GM13977 (cell line): ENCODE measurements around the gene DAPP1.
A peak's percentile ranks its signal among the peaks of the same experiment; 100 is the strongest.

ENCODE experiments used
- DNase-seq: peaks from one replicate; pipeline ENCODE4 v3.0.0; 2012; ENCODE audit warnings: low spot score
- in situ Hi-C: fragments of 300-500 bp; cut with MboI; formaldehyde crosslinking; loops from one replicate; pipeline ENCODE4 v1.12.0; 2022; ENCODE audit warnings: low sequenced_read_pairs, low pct_unique_long_range_greater_than_20kb, mixed read lengths, inconsistent platforms; ENCODE audit not compliant: unreplicated experiment
- TF ChIP-seq, protein P1 (sequence below): IDR thresholded peaks from 2 replicates; pipeline ENCODE4 v1.5.1; 2012; ENCODE audit warnings: mild to moderate bottlenecking, control low read depth; ENCODE audit not compliant: insufficient read depth; ENCODE audit errors: extremely low read depth, missing control alignments

DAPP1 gene

DNA sequence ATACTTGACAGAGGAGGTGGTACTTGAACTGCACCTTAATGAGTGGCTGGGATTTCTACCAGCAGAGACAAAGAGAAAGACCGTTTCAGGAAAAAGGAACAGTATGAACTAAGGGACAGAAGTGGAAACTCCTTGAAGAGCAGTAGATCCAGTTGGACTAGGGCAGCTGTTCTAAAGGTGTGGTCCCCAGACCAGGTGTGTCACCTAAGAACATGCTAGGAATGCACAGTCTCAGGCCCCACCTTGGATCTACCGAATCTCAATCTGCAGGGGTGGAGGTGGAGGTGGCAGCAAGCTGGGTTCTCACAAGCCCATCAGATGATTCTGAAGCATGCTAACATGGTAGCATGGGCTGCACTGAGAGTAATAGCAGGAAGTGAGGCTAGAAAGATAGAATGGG, 22.3 kb downstream of the DAPP1 start:
- no peak for DNase-seq
- in situ Hi-C loops = no loop called here
- TF ChIP-seq, protein P1, sequence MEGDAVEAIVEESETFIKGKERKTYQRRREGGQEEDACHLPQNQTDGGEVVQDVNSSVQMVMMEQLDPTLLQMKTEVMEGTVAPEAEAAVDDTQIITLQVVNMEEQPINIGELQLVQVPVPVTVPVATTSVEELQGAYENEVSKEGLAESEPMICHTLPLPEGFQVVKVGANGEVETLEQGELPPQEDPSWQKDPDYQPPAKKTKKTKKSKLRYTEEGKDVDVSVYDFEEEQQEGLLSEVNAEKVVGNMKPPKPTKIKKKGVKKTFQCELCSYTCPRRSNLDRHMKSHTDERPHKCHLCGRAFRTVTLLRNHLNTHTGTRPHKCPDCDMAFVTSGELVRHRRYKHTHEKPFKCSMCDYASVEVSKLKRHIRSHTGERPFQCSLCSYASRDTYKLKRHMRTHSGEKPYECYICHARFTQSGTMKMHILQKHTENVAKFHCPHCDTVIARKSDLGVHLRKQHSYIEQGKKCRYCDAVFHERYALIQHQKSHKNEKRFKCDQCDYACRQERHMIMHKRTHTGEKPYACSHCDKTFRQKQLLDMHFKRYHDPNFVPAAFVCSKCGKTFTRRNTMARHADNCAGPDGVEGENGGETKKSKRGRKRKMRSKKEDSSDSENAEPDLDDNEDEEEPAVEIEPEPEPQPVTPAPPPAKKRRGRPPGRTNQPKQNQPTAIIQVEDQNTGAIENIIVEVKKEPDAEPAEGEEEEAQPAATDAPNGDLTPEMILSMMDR = no peak

DNA sequence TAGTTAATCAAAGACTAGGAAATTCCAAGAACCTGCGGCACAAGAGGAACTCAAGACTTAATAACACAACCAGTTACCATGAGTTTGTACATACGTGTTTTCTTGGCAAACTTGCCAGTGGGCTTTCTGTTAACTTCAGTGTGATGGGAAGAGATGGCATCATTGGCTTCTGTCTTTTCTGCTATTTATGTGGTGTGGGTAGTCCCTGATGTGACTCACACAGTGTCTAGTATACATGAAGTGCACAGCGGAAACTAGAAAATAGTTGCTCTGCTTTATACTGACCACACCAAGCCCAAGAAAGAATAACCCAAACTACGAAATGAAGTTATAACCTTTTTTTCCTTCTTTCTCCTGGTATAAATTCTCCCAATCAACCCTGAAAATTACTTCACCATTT, 24.5 kb downstream of the DAPP1 start:
- in situ Hi-C loops = no loop called here
- no peak for DNase-seq
- TF ChIP-seq, protein P1 = no peak

DNA sequence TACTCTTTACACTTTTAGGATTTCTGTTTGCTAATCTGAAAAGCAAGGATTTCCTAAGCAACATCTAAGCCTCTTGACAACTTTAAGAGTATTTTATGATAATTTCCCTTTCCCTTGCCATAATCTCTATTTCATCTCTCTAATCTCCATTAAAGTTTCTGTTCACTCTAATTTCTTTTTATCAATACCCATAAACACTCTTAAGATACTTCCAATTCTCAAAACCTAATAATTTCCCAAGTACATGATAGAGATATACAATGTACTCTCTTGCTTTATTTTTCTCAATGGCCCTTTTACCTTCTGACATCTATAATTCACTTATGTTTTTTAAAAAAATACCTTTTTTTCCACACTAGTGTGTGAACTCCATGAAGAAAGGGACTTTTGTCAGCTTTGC, 26.8 kb downstream of the DAPP1 start:
- in situ Hi-C loops = no loop called here
- TF ChIP-seq, protein P1 = no peak
- no peak for DNase-seq

DNA sequence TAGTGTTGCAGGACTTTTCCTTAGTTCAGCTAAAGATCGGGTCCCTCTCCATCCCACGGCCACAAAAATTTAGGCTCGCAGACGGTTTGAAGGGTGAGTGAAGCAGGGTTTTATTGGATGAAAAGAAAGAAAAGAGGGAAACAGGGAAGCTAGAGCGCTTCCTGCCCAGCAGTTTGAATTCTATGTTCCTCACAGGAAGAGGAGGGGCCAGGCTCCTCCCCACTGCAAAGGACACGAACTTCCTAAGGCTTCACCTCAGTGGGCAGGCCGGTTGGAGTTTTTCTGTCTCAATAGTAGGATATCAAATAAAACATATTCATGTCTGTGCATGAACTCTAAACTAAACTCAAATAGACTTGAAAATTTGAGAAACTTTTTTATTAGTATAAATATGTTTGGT, 27.4 kb downstream of the DAPP1 start:
- in situ Hi-C loops = no loop called here
- TF ChIP-seq, protein P1 = no peak
- DNase-seq = no peak

DNA sequence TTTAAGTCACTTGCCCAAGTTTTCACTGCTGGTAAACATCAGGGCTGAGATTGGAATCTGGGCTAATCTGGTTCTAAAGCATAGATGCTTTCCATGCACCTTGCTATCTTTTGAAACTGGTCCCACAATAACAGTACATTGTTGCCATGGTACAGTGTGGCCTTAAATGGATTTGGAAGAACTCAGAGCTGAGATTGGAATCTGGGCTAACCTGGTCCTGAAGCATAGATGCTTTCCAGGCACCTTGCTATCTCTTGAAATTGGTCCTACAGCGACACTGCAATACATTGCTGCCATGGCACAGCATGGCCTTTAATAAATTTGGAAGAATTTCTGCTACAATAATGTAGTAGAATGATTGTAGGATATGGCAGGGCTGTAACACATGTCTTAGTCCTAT, 28.6 kb downstream of the DAPP1 start:
- DNase-seq = no peak
- TF ChIP-seq, protein P1 = no peak
- in situ Hi-C loops = no loop called here

DNA sequence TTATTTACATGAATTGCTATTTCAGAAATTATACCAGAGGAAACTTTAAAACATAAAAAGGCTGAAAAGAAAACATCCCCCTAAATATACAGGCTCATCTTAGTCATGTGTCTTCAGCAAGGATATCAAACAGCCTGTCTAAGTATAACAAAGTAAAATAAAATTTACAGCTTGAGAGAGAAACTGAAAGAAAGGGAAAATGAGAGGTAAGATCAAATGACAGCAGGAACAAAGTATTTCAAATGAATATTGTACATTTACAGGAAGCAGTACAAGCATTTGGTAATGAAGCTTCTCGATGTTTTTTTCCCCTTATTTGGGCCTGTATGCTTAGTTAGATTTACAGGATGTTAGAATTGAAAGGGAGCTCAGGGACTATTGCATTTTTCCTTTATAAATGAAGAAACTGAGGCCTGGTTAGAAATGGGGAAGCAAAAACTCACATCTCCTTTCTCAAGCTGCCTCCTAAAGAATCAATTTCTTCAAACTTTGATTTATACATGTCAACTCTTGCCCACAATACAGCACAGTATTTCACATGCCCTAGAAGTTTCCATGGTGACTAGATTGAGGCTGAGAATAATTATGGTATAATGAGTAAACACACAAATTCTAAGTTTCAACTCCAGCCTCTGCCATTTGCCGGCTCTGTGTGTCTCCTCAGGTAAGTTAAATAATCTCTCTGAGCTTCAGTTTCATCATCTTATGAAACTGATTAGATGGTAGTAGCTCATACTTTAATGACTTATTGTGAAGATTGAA, 29.3 kb downstream of the DAPP1 start:
- peak; percentile 27 for DNase-seq
- TF ChIP-seq, protein P1 = no peak
- in situ Hi-C loops = no loop called here
